Endothelial cell of umbilical vein (primary cell): ENCODE data around the gene ANKS1B. TPM values are rescaled to one million over a fixed set of nuclear protein-coding genes. Genes with fewer than 3 reads are reported as not detected.

ENCODE experiments used
- BruUV-seq: library from RNA; stranded (reverse); fragments of 400-500 nt; replicated peaks from 2 replicates; lab custom pipeline; 2021; lab: Mats Ljungman, UMichigan
- CTCF ChIA-PET: fragments of 300-600, 350-600 bp; sonication (Branson Sonifier 250); formaldehyde crosslinking; loops from one replicate; lab custom pipeline; 2021; ENCODE audit warnings: antibody characterized with exemption, inconsistent platforms; lab: Charles Lee
- POLR2A ChIA-PET: fragments of 300-600, 350-600 bp; sonication (Branson Sonifier 250); formaldehyde crosslinking; loops from one replicate; lab custom pipeline; 2021; ENCODE audit warnings: antibody characterized with exemption, inconsistent platforms; lab: Charles Lee
- DNase-seq: peaks from one replicate; pipeline ENCODE4 v3.0.0-alpha.2; 2011; ENCODE audit warnings: low read depth, low spot score
- FAIRE-seq: peaks from 2 replicates; lab custom pipeline; 2011; peaks lifted over from hg19 to GRCh38; lab: Jason Lieb, UNC
- H2AFZ ChIP-seq: 2 replicates; pipeline ENCODE4 v1.6.0; 2012; ENCODE audit warnings: low read depth, low read length, control low read depth, inconsistent platforms
- H3K27ac ChIP-seq: 2 replicates; pipeline ENCODE4 v1.5.1; 2011; ENCODE audit warnings: low read depth, mild to moderate bottlenecking, control low read depth, low read length, moderate library complexity; ENCODE audit not compliant: insufficient read depth
- H3K27me3 ChIP-seq, 2 experiments: 2 replicates each; pipeline versions ENCODE4 v1.6.0 to v1.6.1; 2011; ENCODE audit warnings: low read length in 2 of 2, mixed read lengths in 1 of 2; ENCODE audit not compliant: control insufficient read depth in 2 of 2, insufficient read depth in 2 of 2
- H3K36me3 ChIP-seq, 2 experiments: 2 replicates in 1 of 2; 3 replicates in 1 of 2; pipeline ENCODE4 v1.5.1; 2011; ENCODE audit warnings: low read length in 2 of 2, mild to moderate bottlenecking in 1 of 2, moderate library complexity in 1 of 2; ENCODE audit not compliant: control insufficient read depth in 2 of 2, insufficient read depth in 2 of 2; ENCODE audit errors: extremely low read depth in 1 of 2
- H3K4me1 ChIP-seq: 3 replicates; pipeline ENCODE4 v1.5.1; 2011; ENCODE audit warnings: mild to moderate bottlenecking, low read length; ENCODE audit not compliant: control insufficient read depth, insufficient read depth; ENCODE audit errors: extremely low read depth
- H3K4me2 ChIP-seq: 2 replicates; pipeline ENCODE4 v1.6.1; 2011; ENCODE audit warnings: low read length, control low read depth, mixed read lengths; ENCODE audit not compliant: insufficient read depth
- H3K4me3 ChIP-seq, 3 experiments: fragments of 200-600 bp in 1 of 3; sonication (generic), shearing (Covaris generic) in 1 of 3; replicated peaks in 1 of 3; 2 replicates each; pipeline ENCODE4 v1.5.1; 2011 to 2016; ENCODE audit warnings: control low read depth in 3 of 3, low read length in 3 of 3, mild to moderate bottlenecking in 2 of 3, inconsistent platforms in 1 of 3, low read depth in 1 of 3, moderate library complexity in 1 of 3; ENCODE audit not compliant: insufficient read depth in 1 of 3
- H3K79me2 ChIP-seq: 2 replicates; pipeline ENCODE4 v1.6.0; 2012; ENCODE audit warnings: low read length, inconsistent platforms; ENCODE audit not compliant: control insufficient read depth, insufficient read depth
- H3K9ac ChIP-seq: replicated peaks from 2 replicates; pipeline ENCODE3; 2011; ENCODE audit warnings: low read length, control low read depth; ENCODE audit not compliant: insufficient read depth; ENCODE audit errors: extremely low read depth
- H3K9me1 ChIP-seq: replicated peaks from 3 replicates; pipeline ENCODE4 v1.6.0; 2011; ENCODE audit warnings: mild to moderate bottlenecking, low read length; ENCODE audit not compliant: control insufficient read depth, insufficient read depth; ENCODE audit errors: extremely low read depth
- H3K9me3 ChIP-seq: replicated peaks from 2 replicates; pipeline ENCODE4 v1.5.1; 2012; ENCODE audit warnings: low read length, inconsistent platforms; ENCODE audit not compliant: control insufficient read depth, insufficient read depth
- H4K20me1 ChIP-seq: replicated peaks from 2 replicates; pipeline ENCODE3; 2011; ENCODE audit warnings: mild to moderate bottlenecking, low read length; ENCODE audit not compliant: control insufficient read depth, insufficient read depth; ENCODE audit errors: extremely low read depth
- FOS ChIP-seq: IDR thresholded peaks from 2 replicates; pipeline ENCODE4 v1.6.1; 2011; ENCODE audit warnings: mild to moderate bottlenecking, low read length, moderate library complexity, borderline replicate concordance; ENCODE audit not compliant: insufficient read depth
- GATA2 ChIP-seq: IDR thresholded peaks from 2 replicates; pipeline ENCODE4 v1.7.0; 2011; ENCODE audit warnings: low read depth, mild to moderate bottlenecking, moderate library complexity, mixed read lengths, low read length; ENCODE audit not compliant: insufficient read length, insufficient read depth
- JUN ChIP-seq: IDR thresholded peaks from 2 replicates; pipeline ENCODE4 v1.6.1; 2011; ENCODE audit warnings: borderline replicate concordance, low read depth; ENCODE audit not compliant: insufficient read length, insufficient read depth
- MAX ChIP-seq: IDR thresholded peaks from 2 replicates; pipeline ENCODE4 v1.6.1; 2011; ENCODE audit not compliant: insufficient read depth, insufficient read length
- MYC ChIP-seq: IDR thresholded peaks from one replicate; pipeline ENCODE4 v1.6.1; 2011; ENCODE audit warnings: mild to moderate bottlenecking, low read depth, low read length
- POLR2A ChIP-seq: IDR thresholded peaks from 2 replicates; pipeline ENCODE4 v1.6.1; 2012; ENCODE audit warnings: low read depth, mild to moderate bottlenecking, control low read depth, low read length
- POLR2AphosphoS5 ChIP-seq: IDR thresholded peaks from 2 replicates; pipeline ENCODE4 v1.6.1; 2012; ENCODE audit warnings: low read depth, mild to moderate bottlenecking, control low read depth, low read length, moderate library complexity; ENCODE audit not compliant: insufficient read depth
- dilution Hi-C: fragments of 300-500 bp; cut with MboI; formaldehyde crosslinking; loops from one replicate; pipeline ENCODE4 v1.15.0; 2019; ENCODE audit warnings: low sequenced_read_pairs; ENCODE audit not compliant: extremely low pct_ligation_motif_present
- intact Hi-C: fragments of 100-400 bp; cut with micrococcal nuclease; formaldehyde crosslinking; loops from one replicate; pipeline ENCODE4 v1.10.0; 2022
- polyA plus RNA-seq, 4 experiments: library from polyadenylated mRNA; depleted of rRNA in 3 of 4; stranded (reverse) in 3 of 4; unstranded in 1 of 4; fragments of >200 nt; gene quantifications; 2 replicates each; pipeline versions ENCODE4 v1.2.1 to v1.2.3, GENCODE V29; 2011 to 2012; ENCODE audit warnings: missing spikeins in 1 of 4
- total RNA-seq: library from RNA; stranded (reverse); gene quantifications from 2 replicates; pipeline ENCODE4 v1.2.3, GENCODE V29; 2021
- TF ChIP-seq, protein P1 (sequence below), 2 donors: IDR thresholded peaks; 1 replicate in 1 of 2; 2 replicates in 1 of 2; pipeline ENCODE4 v1.5.1; 2011; ENCODE audit warnings: low read length in 2 of 2, mild to moderate bottlenecking in 2 of 2, moderate library complexity in 2 of 2, control low read depth in 1 of 2, inconsistent platforms in 1 of 2, low read depth in 1 of 2; ENCODE audit not compliant: insufficient read depth in 1 of 2; ENCODE audit errors: extremely low read depth in 1 of 2

The ANKS1B gene
- total and polyA plus RNA-seq, 2 donors (not counting 3 experiments of a cell fraction or from before 2014, with no cell fraction given), result 0.15 to 0.38 TPM

- no peak overlapping the region for H2AFZ ChIP-seq
- no peak overlapping the region for H3K9ac ChIP-seq
- POLR2A ChIA-PET, result no interaction called here
- no peak for DNase-seq
- FAIRE-seq, result no peak
- H3K36me3 ChIP-seq, result no peaks in the 10 kb centered on the region
- intact Hi-C loops, result no loop called here
- H3K79me2 ChIP-seq, result no peaks in the 10 kb centered on the region
- H3K4me3 ChIP-seq, result no peak overlapping the region
- H3K27me3 ChIP-seq, result no peaks in the 10 kb centered on the region
- no peak overlapping the region for H3K27ac ChIP-seq
- no peak overlapping the region for H3K4me2 ChIP-seq
- H4K20me1 ChIP-seq, result no peaks in the 10 kb centered on the region
- CTCF ChIA-PET, result no interaction called here
- TF ChIP-seq MAX, result no peak
- TF ChIP-seq GATA2, result no peak
- no peak for TF ChIP-seq JUN
- no peak for TF ChIP-seq POLR2AphosphoS5
- dilution Hi-C loops, result no loop called here
- no peaks in the 10 kb centered on the region for H3K4me1 ChIP-seq
- no TSS peak for BruUV-seq
- H3K9me3 ChIP-seq, result peaks cover 13% of the 10 kb centered on the region
- no peaks in the 10 kb centered on the region for H3K9me1 ChIP-seq
Measured at GRCh38 chr12:99284161-99284560, 700.6 kb downstream of the ANKS1B start.

GRCh38 chr12:99282624-99283023 is 702.1 kb downstream of the ANKS1B start:
- FAIRE-seq (no peak), DNase-seq (no peak)
- CTCF ChIA-PET, result no interaction called here
- peaks cover 17% of the 10 kb centered on the region for H3K9me3 ChIP-seq
- no peak for TF ChIP-seq JUN
- TF ChIP-seq POLR2AphosphoS5, result no peak
- TF ChIP-seq MYC, result no peak
- no peak for TF ChIP-seq GATA2
- no peak for TF ChIP-seq FOS
- TF ChIP-seq MAX, result no peak
- TF ChIP-seq, protein P1, sequence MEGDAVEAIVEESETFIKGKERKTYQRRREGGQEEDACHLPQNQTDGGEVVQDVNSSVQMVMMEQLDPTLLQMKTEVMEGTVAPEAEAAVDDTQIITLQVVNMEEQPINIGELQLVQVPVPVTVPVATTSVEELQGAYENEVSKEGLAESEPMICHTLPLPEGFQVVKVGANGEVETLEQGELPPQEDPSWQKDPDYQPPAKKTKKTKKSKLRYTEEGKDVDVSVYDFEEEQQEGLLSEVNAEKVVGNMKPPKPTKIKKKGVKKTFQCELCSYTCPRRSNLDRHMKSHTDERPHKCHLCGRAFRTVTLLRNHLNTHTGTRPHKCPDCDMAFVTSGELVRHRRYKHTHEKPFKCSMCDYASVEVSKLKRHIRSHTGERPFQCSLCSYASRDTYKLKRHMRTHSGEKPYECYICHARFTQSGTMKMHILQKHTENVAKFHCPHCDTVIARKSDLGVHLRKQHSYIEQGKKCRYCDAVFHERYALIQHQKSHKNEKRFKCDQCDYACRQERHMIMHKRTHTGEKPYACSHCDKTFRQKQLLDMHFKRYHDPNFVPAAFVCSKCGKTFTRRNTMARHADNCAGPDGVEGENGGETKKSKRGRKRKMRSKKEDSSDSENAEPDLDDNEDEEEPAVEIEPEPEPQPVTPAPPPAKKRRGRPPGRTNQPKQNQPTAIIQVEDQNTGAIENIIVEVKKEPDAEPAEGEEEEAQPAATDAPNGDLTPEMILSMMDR (IDR thresholded peaks at IDR 0.05; ENCODE audit: extremely low read depth in 1 of 2, insufficient read depth in 1 of 2, low read depth in 1 of 2, low read length in 2 of 2), result no peak
- TF ChIP-seq POLR2A, result no peak
- H3K4me3 ChIP-seq, result no peak overlapping the region
- no peak overlapping the region for H2AFZ ChIP-seq
- POLR2A ChIA-PET, result no interaction called here
- BruUV-seq, result no TSS peak
- no peaks in the 10 kb centered on the region for H3K36me3 ChIP-seq
- dilution Hi-C loops, result no loop called here
- H3K27me3 ChIP-seq, result no peaks in the 10 kb centered on the region
- H3K4me1 ChIP-seq, result no peaks in the 10 kb centered on the region
- no peaks in the 10 kb centered on the region for H4K20me1 ChIP-seq
- H3K9me1 ChIP-seq, result no peaks in the 10 kb centered on the region
- no peak overlapping the region for H3K27ac ChIP-seq
- no peak overlapping the region for H3K9ac ChIP-seq
- intact Hi-C loops, result no loop called here
- no peaks in the 10 kb centered on the region for H3K79me2 ChIP-seq
- no peak overlapping the region for H3K4me2 ChIP-seq
